Cerebellar nuclear complex (tissue), 1 donor: ENCODE data around the gene CLEC19A.

Experiments
- DNase-seq, 2 experiments: peaks; one replicate each; lab custom pipeline; 2025; lab: John Stamatoyannopoulos, UW

Gene CLEC19A

DNA sequence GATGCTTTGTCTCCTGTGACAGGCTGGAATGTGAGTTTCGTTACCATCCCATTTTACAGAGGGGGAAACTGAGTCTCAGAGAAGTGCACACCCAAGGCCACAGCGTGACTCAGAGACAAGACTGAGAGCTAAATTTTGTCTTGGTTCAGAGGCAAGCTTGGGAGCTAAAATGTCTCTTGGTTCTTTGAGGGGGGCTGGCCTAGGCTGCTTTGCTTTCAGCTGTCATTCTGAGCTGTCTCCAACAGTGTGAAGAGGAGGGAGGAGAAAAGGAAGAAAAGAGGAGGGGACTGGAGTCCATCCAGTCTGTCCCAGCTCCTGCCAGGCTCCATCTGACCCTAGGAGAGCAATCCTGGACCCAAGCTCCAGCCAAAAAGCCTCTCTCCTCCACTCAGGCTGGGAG is at the start of gene CLEC19A:
Gene CLEC19A (plus strand): TSS at position 301 of the 400 bp plus-strand sequence. CDS start 121 bp downstream, outside the sequence.
- no peak for DNase-seq

DNA sequence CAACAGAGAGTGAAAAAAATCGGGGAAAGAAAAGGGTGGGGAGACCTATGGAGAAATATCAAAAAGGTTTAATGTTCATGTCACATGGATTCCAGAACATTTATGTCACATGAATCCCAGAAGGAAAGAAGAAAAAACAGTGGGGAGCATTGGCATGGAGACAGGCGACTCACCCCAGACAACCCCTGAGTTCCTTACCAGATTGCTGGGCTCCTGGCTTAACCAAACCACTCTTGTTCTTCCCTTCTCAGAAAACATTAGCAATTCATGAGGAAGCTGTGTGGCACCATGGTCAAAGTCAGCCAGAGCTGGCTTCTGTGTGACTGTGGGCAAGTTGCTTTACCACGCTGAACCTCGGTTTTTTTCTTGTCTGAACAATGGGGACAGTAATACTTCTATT is 49.6 kb upstream of the CLEC19A start:
- no peak for DNase-seq

DNA sequence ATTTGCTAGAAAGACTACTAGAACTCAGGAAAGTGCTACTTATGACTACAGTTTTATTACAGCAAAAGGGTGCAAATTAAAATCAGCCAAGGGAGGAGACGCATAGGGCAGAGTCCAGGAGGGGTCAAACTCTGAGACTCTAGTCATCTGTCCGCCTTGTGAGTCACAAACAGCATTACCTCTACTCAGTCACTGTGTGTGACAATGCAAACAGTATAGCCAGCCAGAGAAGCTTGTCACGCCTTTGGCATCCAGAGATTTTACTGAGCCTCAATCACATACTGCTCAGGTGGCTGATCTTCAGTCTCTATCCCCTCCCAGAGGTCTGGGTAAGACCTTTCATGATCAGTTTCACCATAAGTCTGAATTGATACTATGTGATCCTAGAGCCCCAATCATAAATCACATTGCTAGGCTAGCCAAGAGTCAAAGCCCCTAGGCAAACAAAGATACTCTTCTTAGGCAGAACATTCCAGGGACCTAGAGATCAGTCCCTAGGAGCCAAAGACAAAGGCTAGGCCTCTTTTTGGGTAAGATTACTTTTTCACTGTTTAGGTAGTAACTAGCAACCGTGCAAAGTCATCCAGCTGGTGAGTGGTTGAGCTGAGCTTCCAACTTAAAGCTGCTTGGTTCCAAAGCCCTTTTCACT is 48.8 kb upstream of the CLEC19A start:
- DNase-seq, result no peak

DNA sequence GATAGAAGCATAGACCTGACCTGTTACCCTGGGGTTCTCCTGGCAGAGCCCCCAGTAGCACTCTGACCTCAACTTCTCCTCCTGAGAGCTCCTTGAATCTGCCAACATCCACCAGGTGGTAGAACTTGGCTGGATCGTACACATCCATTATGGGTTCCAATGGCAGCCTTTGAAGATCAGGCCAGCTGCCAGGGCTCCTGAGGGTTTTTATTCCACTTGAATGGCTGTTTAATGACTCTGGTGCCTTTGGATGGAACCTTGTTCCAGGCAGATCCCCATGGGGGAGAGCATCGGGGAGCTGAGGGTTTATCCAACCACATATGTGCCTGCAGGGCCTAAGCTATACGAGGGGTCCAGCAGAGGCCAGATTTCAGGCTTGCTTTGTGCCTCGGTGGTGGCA is 47.1 kb upstream of the CLEC19A start:
- no peak for DNase-seq

DNA sequence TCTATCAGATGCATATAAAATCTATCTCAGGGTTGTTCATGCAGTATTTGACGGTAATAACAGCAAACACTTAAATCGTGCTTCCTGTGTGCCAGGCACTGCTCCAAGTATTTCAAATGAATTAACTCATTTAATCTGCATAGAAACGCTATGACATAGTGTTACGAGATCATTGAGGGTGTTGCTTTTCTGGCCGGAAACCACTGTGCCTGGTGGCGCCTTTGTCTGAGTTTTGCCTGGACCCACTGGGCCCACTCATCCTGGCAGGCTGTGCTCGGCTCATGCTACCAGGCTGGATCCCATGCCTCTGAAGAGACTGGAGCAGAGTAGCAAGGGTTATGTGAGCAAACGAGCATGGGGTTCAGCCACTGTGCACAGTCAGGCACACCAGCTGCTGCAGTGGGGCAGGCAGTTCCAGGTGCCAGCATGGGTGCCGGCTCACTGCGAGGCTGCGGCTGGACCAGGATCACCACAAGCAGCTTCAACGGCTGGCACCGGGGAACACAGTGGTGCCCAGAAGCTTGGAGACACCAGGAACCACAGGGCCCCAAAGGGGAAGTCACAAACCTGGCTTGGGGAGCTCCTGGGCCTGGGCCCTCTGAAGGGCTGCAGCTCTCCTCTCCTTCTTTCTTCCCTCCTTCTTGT is 45.9 kb upstream of the CLEC19A start:
- DNase-seq, result no peak

DNA sequence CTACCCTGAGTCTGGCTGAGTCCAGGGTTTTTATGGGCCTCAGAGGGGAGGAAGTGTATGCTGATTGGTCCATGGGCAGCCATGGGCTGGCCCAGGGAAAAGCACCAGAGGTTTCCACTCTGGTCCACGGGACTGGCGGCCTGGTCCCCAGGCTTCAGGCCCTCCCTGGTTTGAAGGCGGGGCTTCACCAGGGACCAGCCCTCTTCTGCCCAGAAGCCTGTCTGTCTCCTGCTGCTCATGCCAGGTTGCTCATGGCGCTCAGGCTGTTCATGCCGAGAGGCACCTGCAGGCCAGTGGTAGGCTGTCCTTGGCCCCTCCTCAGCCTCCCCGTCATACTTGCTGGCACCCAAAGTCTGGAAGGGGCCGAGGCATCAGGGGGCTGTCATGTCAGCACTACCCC is 45.0 kb upstream of the CLEC19A start:
- DNase-seq, result no peak

DNA sequence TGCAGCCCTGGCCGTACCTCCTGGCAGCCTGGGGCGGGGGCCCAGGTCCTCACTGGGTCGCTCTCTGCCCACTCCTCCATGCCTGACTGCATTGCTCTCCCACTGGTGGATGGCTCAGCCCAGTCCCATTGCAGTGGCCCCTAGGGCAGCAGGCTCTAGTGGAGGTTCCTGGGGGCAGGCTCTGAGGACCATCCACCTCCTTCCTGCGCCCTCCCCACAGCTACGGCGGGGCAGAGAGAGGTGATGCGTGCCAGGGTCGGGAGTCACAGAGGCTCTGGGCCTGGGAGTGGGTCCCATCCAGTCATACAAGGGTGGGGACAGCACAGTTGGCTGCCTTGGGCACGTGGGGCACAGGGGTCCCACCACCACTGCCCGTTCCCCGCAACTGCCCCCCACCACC is 44.0 kb upstream of the CLEC19A start:
- no peak for DNase-seq

DNA sequence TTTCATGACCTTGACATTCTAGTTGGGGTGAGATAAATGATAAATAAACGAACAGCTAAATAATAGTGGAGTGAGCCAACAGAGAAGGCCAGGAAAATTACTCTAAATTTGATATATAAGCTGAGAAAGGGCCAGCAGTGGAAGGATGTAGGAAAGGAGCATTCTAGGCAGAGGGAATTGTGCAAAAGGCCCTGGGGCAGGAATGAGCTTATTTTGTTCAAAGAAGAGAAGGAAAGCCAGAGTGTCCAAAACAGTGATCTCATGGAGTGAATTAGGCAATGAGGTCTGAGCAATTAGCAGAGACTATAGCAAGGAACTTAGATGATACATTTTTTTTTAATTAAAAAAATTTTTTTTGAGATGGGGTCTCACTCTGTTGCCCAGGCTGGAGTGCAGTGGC is 43.3 kb upstream of the CLEC19A start:
- no peak for DNase-seq

DNA sequence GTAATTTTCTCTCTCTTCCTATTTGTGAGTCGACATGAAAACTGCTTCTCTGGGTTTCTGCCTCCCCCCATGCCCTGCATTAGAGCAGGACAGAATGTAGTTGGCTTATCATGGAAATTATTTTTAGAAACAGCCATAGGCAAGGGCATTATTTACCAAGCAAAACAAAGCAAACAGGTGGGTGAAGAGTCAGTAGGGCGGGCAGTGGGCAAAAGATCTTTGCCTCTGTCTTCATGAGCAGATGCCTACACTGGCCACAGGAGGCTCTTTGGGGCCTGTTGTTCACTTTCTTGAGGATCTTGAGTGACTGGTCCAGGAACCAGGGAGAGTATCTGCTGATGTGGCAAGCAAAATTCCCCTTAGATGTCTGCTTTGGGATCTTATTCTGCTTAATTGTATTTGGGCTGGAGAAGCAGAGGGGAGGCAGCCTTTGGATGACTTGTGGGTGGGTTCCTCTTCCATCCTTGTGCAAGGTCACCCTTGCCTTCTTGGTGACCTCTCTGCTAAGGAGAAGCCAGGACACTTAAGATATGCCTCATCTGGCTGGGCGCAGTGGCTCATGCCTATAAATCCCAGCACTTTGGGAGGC is 42.5 kb upstream of the CLEC19A start:
- DNase-seq, result no peak

DNA sequence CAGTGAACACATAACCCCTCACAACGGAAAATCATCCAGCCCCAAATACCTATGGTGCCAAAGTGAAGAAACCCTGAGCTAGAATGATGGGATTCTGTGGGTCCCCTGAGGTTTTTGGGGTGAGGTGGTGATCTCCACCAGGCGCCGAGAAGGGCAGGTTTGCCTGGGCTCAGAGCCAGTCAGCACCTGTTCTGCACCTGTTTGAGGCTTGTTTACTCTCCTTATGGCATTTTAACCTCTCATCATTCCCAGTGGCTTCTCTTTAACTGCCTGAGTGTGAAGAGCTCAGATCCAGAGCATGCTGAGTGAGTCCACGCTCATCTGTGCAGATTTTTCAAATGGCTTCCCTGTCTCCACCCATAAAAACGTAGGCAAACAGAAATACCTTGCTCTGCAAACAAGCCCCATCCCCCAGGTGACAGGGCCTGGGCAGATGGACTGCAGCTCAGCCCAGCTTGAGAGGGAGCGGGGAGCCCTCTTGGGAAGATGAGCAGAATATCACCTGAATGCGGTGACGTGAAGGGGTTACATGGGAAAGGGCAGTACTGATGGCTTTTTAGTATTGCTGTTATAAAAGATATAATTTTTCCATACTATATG is 40.1 kb upstream of the CLEC19A start:
- no peak for DNase-seq

DNA sequence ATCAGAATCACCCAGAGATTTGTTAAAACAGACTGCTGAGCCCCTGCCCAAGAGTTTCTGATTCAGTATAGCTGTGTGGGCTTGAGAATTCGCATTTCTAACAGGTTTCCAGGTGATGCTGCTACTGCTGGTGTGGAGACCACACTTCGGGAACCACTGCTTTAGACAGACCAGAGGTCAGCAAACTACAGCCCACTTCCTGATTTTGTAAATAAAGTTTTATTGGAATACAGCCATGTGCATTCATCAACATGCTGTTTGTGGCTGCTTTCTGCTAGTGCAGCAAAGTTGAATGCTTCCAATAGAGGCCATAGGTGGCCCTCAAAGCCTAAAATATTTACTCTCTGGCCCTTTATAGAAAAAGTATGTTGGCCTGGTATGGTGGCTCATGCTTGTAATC is 32.6 kb upstream of the CLEC19A start:
- no peak for DNase-seq

DNA sequence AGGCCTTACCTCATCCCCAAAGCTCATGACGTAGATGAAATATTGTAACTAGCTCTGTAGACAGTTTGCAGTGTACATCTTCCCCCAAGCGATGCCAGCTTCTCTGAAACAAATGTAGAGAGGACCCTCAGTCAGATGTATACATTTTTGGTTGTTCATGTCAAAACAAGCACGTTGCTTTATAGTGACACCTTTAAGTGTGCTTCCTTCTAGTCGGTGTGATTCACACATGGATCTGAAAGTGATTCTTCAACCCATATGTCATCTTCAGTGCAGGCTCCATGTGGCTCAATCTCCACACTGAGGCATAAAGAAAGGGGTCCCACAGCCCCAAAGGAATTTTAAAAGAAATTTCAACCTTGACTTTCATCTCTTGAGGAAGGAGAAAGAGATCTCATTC is 30.9 kb upstream of the CLEC19A start:
- DNase-seq, result no peak

DNA sequence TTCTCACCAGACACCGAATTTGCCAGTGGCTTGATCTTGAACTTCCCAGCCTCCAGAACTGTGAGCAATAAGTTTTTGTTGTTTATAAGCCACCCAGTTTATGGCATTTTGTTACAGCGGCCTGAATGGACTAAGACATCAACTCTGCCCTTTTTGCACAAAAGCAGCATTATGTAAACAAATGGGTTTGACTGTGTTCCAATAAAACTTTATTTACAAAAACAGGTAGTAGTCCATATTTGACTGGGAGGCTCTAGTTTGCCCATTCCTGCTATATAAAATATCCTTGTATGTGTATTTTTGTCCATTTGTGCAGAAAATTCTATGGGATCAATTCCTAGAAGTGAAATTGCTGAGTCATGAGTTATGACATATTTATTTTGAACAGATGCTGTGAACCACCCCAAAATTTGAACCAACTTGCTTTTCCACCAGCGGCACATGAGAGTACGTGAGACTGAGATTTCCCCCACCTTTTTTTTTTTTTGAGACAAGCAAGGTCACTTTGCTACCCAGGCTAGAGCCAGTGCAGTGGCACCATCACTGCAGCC is 21.3 kb upstream of the CLEC19A start:
- DNase-seq, result no peak

DNA sequence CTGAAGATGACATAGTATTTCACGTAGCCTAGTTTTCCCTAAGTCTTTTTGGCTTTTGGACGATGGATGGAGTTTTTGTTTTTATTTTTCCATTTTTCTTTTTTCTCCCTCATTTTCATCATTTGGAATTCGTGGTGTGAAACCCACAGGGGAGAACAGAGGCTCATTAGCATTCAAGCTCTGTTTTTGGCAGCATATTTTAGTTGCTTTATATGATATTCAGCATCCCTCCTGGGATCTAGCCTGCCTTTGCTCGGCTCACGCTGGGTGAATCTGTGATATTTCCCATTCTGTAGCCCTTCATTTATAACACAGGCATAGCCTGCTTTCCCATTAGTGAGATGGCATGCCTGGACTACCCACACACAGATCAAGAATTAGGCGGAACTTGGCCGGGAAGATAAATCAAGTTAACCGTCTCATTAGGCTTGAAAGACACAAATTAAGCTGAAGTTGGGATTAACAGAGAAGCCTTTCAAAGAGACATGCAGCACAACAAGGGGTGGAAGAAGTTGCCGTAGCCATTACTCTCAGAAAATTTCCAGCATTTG is 20.1 kb upstream of the CLEC19A start:
- DNase-seq, result no peak

DNA sequence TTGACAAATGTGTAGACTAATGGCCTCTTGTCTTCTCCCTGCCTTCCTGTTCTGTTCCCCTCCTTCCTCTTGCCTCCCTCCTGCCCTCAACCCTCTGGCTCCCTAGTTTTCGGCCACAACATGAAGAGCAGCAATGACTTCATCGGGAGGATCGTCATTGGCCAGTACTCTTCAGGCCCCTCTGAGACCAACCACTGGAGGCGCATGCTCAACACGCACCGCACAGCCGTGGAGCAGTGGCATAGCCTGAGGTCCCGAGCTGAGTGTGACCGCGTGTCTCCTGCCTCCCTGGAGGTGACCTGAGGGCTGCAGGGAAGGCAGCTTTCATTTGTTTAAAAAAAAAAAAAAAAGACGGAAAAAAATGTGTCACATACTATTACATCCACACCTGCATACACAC is 18.8 kb upstream of the CLEC19A start:
- DNase-seq, result no peak

DNA sequence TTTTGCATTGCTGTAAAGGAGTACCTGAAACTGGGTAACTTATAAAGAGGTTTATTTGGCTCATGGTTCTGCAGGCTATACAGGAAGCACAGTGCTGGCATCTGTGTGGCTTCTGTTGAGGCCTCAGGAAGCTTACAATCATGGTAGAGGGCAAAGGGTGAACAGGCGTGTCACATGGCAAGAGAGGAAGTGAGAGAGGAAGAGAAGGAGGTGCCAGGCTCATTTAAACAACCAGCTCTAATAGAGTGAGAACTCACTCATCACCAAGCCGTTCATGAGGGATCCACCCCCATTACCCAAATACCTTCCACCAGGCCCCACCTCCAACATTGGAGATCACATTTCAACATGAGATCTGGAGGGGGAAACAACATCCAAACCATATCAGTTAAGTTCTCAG is 16.4 kb upstream of the CLEC19A start:
- DNase-seq, result no peak

DNA sequence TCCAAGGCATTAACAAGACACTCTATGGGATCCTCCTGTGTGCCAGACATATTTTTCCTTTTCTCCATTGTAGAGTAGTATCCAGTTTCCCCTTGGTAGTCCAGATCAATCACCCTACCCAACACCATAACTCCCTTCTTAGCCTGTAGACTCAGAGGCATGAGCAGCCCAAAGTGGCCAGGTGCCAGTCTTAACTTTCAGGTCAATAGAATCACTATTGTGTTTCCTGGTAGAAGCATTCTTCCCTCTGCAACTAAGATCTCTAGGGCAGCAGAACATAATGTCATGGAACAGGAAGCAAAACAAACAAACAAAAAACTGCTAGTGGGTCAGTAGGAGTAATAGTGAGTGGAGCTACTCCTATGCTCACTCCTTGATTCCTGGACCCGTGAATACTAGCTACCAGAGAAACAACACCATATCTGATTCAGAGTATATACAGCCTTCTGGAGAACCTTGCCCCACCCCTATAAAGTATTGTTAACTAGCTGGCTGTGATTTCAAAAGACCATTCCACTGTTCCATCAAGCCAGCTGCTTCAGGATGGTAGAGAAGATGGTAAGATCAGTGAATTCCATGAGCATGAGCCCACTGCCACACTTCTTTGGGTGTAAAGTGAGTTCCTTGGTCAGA is 11.2 kb upstream of the CLEC19A start:
- no peak for DNase-seq

DNA sequence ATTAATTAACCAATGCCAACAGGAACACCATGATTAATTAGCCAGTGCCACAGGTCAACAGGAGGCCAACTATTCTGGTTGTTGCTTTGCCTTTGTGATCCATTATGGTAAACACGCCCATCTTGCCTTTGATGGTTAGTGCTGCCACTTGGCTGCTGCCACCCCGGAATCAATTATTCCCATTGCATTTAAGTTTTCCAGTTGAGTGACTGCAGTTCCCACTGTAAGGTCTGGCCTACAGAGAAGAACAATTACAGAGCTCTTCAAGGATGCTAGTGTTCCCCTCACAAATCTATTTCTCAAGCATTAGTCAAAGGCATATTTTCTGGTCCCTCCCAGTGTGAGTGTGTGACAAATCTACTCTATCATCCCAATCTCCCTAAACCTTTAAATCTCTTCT is 7.1 kb upstream of the CLEC19A start:
- DNase-seq, result no peak

DNA sequence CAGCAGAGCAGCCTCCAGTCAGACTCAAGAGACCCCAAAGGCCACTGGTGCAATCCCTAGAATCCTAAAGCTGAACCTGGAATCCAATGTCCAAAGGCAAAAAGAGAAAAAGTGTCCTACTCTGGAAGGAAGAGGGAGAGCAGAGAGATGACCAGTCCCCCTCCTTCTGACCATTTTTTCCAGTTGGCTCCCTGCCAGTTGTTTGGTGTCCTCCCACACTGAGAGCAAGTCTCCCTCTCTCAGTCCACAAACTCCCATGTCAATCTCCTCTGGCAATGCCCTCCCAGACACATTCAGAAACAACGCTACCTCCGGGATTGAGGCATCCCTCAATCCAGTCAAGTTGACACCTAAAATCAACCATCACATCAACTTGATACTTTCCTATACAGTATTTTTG is 4.3 kb upstream of the CLEC19A start:
- DNase-seq, result no peak

DNA sequence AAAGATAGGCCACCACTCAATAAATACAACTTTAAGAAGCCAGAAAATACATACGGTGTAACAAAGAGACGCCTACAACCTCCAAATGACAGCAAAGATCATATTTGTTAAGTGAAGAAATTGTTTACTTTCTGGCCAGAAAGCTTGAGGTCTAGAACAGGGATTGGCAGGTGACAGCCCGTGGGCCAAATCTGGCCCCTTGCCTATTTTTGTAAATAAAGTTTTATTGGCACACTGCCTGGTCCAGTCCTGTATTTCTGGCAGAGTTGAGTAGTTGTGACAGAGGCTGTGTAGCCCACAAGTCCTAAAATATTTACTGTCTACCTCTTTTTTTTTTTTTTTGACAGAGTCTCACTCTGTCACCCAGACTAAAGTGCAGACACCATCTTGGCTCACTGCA is 3.4 kb upstream of the CLEC19A start:
- DNase-seq, result no peak

DNA sequence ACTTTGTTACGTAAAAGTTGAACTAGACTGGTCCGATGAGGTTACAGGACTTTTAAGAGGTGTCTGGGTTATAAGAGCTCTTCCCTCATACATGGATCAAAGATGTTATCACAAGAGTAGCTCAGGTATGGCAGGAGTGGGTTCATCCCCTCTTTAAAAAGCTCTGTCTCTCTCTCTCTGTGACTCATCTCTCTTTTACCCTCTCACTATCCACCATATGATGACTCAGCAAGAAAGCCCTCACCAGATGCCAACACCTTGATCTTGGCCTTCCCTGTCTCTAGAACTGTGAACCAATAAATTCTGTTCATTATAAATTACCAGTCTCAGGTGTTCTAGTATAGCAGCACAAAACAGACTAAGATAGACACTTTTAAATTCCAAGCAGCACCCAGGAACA is 1.9 kb upstream of the CLEC19A start:
- DNase-seq, result no peak

DNA sequence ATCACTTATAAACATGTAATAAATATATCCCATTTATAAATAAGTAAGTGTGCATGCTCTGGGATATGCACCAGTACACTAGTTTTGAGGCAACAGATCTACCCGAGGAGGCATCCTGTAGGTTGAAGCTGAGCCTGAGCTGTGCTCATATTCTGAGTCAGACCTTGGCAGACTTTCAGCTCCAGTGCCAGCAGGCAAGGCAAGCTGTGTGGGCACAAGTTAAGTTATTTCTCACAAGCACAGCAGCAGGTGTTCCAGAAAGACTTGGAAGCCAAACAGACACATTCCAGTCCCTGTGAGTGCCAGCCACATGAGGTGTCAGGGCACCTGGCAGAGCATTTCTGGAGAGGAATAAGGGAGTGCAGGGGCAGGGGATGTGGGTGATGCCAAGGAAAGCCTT is 1.3 kb upstream of the CLEC19A start:
- DNase-seq, result peak in 1 of 2 experiments; percentile 6
